GM10266 (cell line): Measurements from ENCODE around the gene TMPRSS11A.

ENCODE experiments used
- DNase-seq: peaks from one replicate; pipeline ENCODE4 v3.0.0; 2012; ENCODE audit errors: extremely low spot score
- TF ChIP-seq, protein P1 (sequence below): IDR thresholded peaks from 2 replicates; pipeline ENCODE4 v1.5.1; 2012; ENCODE audit warnings: mild to moderate bottlenecking, low read depth; ENCODE audit not compliant: control insufficient read depth, insufficient read depth; ENCODE audit errors: missing control alignments

TMPRSS11A gene

GRCh38 chr4:67973608-67974007 is 10.3 kb upstream of the TMPRSS11A start:
- TF ChIP-seq, protein P1, sequence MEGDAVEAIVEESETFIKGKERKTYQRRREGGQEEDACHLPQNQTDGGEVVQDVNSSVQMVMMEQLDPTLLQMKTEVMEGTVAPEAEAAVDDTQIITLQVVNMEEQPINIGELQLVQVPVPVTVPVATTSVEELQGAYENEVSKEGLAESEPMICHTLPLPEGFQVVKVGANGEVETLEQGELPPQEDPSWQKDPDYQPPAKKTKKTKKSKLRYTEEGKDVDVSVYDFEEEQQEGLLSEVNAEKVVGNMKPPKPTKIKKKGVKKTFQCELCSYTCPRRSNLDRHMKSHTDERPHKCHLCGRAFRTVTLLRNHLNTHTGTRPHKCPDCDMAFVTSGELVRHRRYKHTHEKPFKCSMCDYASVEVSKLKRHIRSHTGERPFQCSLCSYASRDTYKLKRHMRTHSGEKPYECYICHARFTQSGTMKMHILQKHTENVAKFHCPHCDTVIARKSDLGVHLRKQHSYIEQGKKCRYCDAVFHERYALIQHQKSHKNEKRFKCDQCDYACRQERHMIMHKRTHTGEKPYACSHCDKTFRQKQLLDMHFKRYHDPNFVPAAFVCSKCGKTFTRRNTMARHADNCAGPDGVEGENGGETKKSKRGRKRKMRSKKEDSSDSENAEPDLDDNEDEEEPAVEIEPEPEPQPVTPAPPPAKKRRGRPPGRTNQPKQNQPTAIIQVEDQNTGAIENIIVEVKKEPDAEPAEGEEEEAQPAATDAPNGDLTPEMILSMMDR = no peak
- no peak for DNase-seq

DNA sequence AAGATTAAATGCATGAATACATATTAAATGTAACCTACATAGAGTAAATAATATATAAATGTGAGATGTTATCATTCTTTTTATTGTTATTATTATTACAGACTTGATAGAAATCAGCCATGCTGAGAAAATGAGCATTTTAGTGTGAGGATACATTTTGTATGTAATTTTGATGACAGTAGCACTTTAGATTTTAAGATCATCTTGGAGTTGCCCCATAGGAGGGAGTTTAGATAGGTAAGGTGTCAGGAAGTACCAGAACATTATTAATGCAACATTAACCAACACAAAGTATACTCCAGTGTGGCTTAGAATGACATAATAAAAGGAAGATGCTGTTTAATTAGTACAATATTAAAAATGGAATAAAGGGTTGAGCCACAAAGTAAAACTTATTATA is 8.4 kb downstream of the TMPRSS11A start:
- DNase-seq = no peak
- TF ChIP-seq, protein P1 = no peak

DNA sequence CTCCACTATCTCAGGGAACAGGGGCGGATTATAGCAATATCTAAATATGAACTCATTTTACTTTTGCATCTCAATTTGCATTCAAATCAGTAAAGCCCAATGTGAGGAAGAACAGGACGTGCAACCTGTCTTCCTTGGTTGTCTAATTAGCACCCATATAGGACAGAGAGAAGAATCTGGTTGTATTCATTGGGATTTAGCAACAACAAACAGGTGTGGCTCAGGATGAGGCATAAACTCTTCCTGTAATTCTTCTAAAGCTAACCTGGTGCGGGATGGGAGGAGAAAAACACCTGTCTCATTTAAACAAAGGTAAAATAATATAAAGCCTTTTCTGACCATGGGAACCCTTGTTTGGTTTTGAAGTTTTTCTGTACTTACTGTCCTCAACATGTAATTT is 22.2 kb downstream of the TMPRSS11A start:
- DNase-seq = no peak
- TF ChIP-seq, protein P1 = no peak

DNA sequence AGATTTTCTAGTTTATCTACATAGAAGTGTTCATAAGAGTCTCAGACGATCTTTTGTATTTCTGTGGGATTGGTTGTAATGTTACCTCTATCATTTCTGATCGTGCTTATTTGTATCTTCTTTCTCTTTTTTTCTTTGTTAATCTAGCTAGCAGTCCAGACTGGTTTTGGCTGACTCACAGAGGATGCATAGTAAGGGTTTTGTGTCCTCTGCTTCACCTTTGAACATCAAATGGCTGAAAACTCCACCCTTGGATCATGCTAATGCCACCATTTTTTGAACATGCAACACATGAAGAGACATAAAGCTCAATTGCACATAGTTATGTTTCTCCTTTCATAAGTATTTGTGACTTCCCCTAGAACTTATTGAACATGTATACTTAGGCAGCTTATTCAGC is 22.8 kb downstream of the TMPRSS11A start:
- no peak for DNase-seq
- TF ChIP-seq, protein P1 = no peak

DNA sequence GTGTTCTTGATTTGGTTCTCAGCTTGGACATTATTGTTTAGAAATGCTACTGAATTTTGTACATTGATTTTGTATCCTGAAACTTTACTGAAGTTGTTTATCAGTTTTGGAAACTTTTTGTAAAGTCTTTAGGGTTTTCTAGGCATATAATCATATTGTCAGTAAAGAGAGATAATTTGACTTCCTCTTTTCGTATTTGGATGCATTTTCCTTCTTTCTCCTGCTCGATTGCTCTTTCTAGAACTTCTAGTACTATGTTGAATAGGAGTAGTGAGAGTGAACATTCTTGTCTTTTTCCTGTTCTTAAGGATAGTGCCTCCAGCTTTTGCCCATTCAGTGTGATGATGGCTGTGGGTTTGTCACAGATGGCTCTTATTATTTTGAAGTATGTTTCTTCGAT is 24.1 kb downstream of the TMPRSS11A start:
- DNase-seq = no peak
- TF ChIP-seq, protein P1 = no peak

DNA sequence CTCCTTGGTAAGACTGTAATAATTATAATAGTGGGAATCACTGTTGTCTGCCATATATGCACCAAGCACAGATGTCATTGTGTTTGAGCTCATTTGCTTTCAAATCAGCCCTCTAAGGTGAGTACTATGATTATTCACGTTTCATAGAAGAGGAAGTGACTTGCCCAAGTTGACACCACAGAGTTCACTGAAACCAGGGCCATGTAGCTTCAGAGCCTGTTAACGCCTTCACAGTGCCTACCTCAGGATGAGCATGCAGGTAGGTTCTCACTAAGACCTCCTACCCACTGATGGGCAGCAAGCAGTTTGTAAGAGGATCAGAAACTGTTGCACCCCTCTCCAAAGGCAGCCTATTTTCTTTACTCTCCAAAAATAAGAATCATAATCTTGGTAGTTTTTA is 27.4 kb downstream of the TMPRSS11A start:
- DNase-seq = no peak
- TF ChIP-seq, protein P1 = no peak

GRCh38 chr4:67934628-67935027 is 28.7 kb downstream of the TMPRSS11A start:
- TF ChIP-seq, protein P1 = no peak
- DNase-seq = no peak
